GM12874 (cell line): ENCODE results near the gene CABP2.

ENCODE experiments used
- TF ChIP-seq, protein P1 (sequence below): IDR thresholded peaks from 2 replicates; pipeline ENCODE4 v1.5.1; 2011; ENCODE audit warnings: low read depth, mild to moderate bottlenecking, control low read depth, low read length, moderate library complexity; ENCODE audit not compliant: insufficient read depth

The CABP2 gene

DNA sequence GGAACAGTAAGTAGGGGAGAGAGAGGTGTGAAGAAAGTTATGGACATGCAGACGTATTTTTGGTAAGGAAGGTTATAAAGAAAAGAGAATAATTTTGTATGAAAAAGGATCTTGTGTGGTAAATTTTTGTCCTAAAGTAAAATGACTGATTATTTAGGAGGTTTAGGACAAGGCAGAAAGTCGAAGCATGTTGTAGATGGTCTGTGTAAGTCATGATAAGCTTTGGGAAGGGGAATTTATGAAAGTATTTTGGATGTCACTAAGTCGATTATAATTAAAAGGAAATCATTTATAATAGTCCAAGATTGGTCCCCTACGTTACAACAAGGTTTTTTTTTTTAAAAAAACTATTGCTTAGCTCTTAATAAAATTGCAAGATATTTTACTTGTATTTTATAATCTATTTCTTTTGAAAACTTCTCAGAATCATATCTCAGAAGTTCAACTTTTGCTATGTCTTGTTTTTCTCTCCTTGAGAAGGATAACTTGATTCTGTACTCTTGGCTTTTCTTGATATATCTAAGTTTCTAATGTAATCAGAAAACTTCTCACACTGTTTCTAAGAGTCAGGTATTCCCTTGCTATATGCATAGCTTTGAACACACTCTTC, 10.9 kb upstream of the CABP2 start:
- TF ChIP-seq, protein P1, sequence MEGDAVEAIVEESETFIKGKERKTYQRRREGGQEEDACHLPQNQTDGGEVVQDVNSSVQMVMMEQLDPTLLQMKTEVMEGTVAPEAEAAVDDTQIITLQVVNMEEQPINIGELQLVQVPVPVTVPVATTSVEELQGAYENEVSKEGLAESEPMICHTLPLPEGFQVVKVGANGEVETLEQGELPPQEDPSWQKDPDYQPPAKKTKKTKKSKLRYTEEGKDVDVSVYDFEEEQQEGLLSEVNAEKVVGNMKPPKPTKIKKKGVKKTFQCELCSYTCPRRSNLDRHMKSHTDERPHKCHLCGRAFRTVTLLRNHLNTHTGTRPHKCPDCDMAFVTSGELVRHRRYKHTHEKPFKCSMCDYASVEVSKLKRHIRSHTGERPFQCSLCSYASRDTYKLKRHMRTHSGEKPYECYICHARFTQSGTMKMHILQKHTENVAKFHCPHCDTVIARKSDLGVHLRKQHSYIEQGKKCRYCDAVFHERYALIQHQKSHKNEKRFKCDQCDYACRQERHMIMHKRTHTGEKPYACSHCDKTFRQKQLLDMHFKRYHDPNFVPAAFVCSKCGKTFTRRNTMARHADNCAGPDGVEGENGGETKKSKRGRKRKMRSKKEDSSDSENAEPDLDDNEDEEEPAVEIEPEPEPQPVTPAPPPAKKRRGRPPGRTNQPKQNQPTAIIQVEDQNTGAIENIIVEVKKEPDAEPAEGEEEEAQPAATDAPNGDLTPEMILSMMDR, result no peak

DNA sequence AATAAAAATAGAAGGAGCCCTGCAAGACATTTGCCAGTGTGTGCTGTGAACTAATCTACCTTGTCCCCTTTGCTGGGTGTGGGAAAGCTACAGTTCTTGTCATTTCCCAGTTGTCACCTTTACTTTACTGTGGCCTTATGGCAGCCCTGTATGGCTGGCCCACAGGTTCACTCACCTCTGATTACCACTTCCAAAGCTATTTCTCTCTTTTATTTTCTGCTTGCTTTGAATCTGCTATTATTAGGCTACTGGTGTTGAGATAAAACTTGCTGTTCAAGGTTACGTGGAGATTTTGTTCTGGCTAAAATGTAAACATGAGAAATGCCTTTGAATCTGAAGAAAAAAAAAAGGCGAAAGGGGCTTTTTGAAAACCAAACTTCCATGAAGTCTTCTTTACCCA, 9.6 kb upstream of the CABP2 start:
- TF ChIP-seq, protein P1, result no peak

DNA sequence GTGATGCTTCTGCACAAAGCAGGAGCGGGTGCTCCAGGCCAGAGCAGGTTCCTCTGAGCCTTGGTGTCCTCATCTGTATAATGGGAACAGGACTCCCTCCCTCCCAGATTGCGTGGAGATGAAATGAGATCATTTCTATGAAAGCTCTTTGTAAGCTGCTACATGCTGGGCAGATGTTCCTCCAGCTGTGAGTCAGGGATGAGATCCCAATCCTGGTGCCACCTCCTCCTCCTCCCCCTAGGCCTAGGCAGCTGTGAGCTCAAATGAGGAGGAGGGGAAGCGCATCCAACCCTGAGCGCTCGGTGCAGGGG, 7.0 kb upstream of the CABP2 start:
- TF ChIP-seq, protein P1, result no peak

DNA sequence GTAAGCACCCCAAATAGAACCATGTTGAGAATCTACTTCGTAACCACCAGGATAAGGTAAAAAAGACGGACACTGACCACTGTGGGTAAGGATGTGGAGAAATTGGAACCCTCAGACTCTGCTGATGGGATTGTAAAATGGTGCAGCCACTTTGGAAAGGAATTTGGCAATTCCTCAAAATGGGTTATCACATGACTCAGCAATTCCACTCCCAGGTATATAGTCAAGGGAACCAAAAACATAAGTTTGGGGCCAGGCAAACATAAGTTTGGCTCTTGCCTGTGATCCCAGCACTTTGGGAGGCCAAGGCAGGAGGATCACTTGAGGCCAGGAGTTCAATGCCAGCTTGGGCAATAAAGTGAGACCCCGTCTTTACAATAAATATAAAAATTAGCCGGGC, 5.1 kb upstream of the CABP2 start:
- TF ChIP-seq, protein P1, result no peak

DNA sequence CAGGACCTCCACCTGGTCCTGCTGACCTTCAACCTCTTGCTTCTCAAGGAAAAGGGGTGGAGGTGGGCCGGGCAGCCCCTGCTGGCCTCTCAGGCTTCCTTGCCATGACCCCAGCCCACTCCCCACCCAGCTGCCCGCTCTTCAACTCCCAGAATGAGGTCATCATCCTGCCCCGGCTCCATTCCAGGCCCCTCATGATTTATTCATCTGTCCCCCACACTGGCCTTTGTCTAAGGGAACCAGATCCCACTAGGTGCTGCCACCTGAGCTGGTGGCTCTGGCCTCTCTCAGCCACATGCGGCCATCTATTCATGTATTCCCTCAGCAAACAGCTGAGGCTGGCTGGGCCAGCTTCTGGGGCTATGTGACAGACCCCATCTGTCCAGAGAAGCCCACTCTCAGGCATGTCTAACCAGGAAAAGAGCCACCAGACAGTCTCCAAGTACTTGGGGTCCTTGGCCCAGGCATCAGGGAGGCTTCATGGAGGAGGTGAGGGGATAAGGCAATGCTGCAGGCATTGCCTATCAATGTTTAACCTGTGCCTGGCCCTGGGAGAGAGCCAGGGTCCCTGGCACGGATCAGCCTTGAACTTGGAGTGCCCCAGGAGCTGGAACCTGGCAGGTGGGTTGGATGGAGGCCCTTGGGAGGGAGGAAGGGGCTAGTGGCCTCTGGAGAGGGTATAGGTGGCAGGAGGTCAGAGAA, 2.2 kb upstream of the CABP2 start:
- TF ChIP-seq, protein P1, result no peak

DNA sequence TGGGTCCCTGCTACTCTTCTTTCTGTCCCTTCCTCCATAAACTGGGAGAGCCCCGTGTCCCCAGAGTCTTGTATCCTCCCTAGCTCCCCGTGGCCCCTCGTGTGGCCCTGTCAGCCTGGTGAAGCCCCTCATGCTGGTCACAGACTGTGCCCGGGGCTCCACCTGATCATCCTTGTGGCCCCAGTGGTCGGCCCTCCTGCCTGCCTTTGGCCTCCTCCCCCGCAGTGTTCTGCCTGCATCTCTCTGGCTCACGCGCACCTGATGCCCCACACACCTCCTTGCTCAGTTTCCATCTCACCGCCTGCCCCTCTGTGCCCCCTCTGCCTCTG, 1.2 kb upstream of the CABP2 start:
- TF ChIP-seq, protein P1, result no peak

DNA sequence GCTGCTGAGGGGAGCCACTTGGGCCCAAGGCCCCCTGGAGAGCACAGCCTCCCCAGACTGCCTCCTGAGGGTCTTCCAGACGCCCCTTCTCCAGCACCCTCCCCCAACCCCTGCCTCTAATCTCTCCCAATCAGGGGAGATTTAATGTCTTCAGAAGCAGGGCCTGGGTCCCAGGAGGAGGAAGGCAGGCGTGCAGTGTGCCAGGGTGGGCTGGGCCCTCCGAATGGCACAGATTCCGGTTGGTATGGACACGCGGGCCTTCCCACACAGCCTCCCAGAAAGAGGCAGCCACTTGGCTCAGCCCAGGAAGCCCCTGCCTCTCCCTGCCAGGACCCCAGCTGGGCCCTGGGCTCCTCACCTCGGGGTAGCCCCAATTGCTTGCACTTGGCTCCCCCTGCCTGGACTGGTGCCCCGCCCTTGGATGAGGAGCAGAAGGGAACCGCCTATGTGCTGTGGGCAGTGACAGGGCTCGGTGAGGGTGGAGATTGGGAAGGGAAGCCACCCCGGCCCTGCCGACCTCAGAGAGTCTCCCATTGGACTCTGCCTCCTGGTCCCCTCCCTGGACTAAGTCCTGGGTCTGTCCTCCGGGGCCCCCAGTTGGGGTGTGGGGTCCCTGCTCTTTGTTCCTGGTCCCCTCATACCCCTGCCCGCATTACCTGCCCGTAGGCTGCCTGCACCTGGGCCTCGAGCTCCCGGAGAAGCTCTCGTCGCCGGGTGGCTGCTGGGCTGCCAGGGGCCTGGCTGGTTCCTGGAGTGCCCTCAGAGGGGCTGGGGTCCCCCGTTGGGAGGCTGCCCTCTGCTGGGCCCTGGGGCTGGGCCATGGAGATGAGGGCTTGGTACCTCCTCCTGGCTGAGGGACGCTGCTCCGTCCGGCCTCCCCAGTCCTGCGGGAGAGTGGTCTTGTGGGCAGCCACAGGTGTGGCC, 572 bp upstream of the CABP2 start:
- TF ChIP-seq, protein P1, result no peak
